Stimulated activated CD4-positive, alpha-beta T cell treated with anti-CD3 and anti-CD28 coated beads, Interleukin-15, amount 100 ng/mL, for 24 hours (primary cell): Measurements from ENCODE around the gene TMEM53.

Source experiments
- DNase-seq: peaks from one replicate; pipeline ENCODE4 v3.0.0-alpha.2; 2020

TMEM53 gene

GRCh38 chr1:44696789-44697345 is 22.6 kb upstream of the TMEM53 start:
- DNase-seq: peak; percentile 47

- no peak for DNase-seq
These were observed 21.8 kb upstream of the TMEM53 start for GRCh38 chr1:44696101-44696500.

- DNase-seq: no peak
These were observed 21.4 kb upstream of the TMEM53 start for GRCh38 chr1:44695671-44696070.

DNA sequence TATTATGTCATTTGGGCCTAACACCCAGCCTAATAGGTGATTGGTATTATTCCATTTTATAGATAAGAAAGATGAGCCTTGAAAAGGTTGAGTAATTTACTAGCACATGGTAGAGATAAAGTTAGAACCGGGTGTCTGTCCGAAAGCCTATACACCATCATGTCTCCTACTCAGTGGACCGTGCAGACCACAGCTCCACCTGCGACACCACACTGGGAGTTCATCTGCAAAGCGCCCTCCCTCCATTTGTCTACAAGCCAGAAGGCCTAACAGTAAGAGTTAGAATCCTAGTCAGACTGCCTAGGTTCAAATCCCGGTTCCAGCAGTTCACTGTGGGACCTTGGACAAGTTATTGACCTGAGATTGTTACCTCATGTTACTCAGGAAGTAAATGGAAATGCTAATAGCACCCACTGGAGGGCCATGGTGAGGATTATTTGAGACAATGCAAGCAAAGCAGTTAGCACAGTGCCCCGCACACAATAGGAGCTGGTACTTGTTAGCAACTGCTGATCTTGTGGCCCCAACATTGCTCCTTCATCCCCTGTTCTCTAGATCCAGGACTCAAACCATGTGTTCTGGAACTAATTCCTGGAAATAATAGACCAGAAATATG is 20.7 kb upstream of the TMEM53 start:
- DNase-seq: no peak

DNA sequence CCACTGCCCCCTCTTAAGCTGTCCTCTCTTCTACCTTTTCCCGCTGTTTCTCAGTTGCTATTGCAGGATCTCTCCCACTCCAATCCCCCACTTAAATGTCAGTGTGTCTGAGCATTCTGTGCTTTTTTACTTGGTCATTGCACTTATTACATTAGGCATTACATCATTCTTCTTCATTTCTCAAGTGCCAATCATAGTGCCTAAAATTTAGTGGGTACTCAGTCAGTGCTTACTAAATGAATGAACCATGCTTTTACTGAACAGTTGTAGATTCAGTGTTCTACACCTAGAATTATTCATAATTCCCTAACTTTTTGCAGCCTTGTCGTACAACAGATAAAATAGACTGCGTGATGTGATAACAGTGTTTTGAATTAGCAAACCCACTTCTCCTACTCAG is 19.6 kb upstream of the TMEM53 start:
- no peak for DNase-seq

DNA sequence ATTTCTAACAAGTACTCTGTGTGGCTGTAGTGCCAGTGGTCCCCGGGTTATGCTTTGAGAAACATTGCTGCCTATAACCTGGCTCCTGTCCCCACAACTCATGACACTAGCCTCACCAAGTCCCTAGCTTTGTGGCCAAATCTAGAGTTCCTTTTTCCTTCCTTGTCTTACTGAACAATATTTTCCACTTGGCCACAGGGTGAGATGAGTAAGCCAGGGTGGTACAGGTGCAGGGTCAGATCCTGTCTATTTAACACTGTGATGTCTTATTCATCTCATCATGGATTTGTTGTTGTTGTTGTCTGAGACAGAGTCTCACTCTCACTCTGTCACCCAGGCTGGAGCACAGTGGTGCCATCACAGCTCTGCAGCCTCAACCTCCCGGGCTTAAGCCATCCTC is 18.9 kb upstream of the TMEM53 start:
- DNase-seq: no peak

DNA sequence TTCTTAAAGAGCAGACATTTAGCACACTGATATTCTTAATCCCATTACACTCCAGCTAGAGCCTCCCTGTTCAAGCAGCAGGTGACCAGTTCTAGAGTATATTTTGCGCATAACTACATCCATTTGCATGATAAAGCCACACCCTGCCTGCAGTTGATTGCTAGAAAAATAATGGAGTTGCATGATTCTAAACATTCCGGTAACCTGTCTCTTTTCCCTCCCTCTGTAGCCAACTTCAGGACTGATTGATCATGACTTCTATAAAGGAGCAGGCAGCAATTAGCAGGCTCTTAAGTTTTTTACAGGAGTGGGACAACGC is 15.1 kb upstream of the TMEM53 start:
- DNase-seq: no peak

GRCh38 chr1:44688760-44689446 is 14.6 kb upstream of the TMEM53 start:
- DNase-seq: no peak

DNA sequence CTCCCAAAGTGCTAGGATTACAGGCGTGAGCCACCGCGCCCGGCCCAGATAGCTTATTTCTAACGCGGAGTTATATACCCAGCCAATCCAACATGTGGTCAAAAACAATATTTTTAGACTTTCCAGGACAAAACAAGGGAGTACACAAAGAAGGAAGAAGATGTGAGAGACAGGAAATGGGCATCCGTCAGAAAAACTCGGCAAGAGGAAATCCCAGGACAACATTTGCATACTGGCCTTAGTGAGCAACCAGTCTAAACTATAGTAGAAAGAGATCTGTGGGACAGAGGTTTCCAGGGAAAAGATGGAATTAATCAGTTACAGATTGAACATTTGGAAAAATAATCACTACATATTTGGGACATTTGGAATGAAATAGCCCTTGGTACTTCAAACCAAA is 11.6 kb upstream of the TMEM53 start:
- DNase-seq: no peak

GRCh38 chr1:44685218-44685617 is 10.9 kb upstream of the TMEM53 start:
- no peak for DNase-seq

DNA sequence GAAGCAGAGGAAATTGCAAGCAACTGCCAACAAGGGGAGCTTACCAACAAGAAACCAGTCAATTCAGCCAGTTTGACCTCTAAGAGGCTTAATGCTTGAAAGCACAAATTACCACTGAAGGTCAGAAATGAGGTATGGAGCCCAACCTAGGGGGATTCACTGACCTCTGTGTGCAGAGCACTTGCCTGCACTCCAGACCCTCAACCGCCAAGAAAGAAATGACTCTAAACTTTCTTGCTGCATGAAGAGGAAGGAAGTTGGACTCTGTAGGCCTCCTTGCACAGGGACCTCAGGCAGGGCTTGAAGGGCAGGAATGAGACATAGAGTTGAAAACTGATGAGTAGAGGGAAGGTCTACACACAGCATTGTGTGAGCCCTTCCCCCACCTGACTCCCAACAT is 10.2 kb upstream of the TMEM53 start:
- DNase-seq: no peak

- DNase-seq: no peak
These were observed 8.6 kb upstream of the TMEM53 start for GRCh38 chr1:44682883-44683265.

GRCh38 chr1:44681905-44682882 is 7.9 kb upstream of the TMEM53 start:
- DNase-seq: no peak

DNA sequence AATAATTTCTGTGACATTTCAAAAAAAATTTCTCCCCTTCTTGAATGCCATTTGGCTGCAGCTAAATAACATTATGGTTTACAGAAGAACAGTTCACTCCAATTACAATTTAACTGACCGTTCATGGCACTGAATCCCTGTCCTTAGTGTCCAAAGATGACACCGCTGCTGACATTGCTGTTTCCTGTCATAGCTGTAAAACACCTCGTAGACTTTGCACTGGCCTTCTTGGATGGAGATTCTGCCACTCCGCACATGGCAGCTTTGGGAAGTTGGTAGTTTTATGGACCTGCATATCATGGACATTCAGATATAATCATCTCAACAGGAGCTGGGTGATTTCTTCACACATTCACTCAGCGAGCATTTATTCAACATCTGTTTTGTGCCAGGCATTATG is 5.2 kb upstream of the TMEM53 start:
- no peak for DNase-seq

DNA sequence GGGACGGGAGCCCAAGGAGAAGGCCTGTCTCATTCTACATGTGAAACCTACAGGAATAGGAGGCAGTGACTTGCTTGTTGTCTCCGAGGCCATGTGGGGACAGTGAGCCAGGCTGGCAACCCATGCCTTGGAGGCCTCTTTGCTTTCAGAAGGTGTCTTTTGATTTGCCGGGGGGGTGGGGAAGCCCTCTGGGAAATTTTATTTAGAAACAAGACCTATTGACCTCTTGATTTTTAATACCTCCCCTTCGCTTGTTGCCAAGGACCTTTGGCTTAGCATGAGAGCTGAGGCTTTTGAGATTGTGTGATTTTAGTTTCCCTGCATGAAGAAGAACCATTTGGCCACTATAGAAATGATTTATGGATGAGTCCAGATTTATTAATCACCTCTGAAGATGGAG is 4.3 kb upstream of the TMEM53 start:
- no peak for DNase-seq

DNA sequence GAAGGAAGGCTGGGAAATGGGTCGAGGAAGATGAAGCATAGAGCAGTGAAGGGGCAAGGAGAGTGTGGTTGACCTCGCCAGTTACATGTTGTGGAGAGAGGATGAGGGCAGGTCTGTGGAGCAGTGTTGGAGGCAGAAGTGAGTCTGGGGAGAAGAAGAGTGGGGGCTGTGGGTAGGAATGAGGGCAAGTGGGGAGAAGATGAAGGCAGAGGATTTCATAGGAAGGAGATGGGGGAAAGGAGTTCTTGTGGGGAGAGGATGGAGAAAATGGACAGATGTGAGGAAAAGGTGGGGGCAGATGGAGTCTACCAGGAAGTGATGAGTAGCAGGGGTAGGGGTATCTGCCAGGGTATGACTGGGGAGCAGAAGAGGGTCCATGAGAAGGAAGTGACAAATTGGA is 3.8 kb upstream of the TMEM53 start:
- no peak for DNase-seq

DNA sequence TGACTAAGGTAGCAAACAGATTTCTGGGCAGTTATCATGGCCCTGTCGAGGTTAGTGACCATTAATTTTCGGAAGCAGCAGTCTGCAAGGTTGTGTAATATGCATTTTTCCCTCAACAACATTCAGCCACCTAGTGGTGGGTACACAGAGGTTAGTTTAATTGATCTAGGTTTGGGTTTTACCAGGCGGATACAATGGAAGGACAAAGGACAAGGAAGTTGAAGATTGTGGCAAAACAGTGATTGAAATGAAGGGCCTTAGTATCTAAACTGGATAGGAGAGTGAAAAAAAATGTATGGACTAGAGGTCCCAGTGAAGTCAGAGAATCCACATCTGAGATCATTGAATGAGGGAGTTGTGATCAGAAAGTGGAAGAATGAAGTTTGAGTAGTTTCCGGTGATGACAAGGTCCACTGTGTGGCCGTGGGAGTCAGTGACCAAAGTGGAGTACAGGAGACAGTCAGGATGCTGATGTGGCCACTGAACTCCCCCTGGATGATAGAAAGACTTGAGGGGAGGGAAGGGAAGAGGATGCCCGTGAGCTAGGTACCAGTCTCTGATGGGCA is 3.0 kb upstream of the TMEM53 start:
- no peak for DNase-seq

DNA sequence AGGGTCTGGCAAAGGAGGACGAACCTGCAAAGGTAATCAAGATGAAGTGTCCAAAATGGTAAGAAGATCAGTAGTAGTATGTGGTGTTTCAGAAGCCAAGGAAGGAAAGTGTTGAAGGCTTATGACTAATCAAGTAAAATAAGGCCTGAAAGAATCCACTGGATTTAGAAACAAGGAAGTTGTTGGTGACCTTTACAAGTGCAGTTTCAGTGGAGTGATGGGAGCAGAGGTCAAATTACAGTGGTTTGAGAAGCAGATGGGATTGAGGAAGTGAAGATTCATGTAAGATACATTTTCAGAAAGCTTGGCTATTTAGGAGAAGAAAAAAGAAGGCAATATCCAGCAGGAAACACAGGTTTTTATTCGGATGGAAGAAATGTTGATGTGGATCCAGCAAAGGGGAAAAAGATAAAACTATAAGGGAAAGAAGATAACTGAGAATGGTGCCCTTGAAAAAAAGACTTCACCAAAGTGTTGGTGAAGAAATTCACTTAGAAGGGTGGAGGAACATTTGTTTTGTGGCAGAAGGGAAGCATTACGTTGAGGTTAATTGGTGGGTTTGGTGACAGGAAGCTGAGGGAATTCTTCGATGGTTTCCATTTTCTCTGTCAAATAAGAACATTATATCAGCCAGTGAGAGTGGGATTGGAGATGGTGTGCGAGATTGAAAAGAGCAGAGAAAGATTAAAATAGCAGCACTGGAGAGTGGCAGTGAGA is 2.4 kb upstream of the TMEM53 start:
- DNase-seq: no peak

- DNase-seq: no peak
These were observed 905 bp upstream of the TMEM53 start for GRCh38 chr1:44675186-44675585.

DNA sequence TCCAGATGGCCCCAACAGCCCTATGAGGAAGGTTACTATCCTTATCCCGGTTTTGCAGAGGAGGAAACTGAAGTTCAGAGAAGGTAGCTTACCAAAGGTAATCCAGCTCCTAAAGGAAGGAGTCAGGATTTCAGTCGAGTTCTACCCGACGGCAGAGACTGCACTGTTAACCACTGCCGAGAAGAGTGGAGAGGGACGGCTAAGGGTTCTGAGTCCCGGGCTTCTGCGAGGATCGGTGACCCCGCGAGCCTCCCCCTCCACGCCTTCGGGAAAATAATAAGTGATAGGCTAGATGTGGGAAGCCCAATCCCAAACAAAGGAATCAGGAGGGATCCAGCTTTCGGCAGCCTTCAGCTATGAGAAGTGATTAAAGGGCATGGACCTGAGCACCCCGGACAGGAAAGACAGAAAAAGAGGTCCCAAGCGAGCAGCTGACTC is 587 bp downstream of the TMEM53 start:
- DNase-seq: no peak

DNA sequence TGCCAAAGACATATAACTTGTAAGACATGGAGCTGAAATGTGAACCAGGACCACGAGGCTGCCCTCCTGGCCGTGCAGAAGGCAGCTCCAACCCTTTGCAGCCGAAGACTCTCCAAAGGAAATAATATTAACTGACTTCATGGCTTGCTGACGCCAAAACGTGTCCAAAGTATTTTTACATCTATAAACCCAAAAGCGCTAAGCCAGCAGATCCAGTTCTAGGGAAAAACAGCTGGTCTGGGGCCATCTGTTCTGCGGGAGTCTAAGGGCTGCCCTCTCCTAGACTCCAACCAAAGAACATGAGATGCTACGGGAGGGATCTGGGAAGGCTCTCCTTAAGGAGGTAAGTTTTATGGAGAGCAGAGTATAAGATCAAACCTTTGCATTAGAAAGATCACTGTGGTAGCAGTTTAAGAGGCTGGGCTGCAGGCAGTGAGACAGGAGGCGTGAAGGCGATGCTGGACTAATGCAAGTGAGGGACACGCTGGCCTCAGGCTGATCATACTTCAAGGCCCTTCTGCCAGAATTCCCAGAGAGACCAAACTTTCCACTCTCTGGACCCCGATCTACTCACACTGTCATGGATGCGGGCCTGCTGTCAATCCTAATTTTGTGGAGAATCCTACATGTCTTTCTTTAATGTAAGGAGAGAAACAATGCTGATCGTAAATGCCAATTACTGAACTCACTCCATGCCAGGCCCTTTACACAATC is 1.2 kb downstream of the TMEM53 start:
- no peak for DNase-seq
